H1 (cell line): ENCODE data around the gene VASN. TPM values are rescaled to one million over a fixed set of nuclear protein-coding genes. Genes with fewer than 3 reads are reported as not detected.

ENCODE experiments used
- CTCF ChIA-PET: fragments of 300-600 bp; sonication (Branson Sonifier 250); formaldehyde crosslinking; loops from one replicate; lab custom pipeline; 2021; ENCODE audit not compliant: partially characterized antibody; lab: Charles Lee
- POLR2A ChIA-PET: fragments of 300-600 bp; sonication (Branson Sonifier 250); formaldehyde crosslinking; loops from one replicate; lab custom pipeline; 2021; ENCODE audit warnings: inconsistent platforms; ENCODE audit not compliant: partially characterized antibody; lab: Charles Lee
- DNase-seq, 2 experiments: peaks; one replicate each; pipeline versions ENCODE4 v3.0.0 to v3.0.0-alpha.2; 2010 to 2022; ENCODE audit warnings: low spot score in 2 of 2, low read depth in 1 of 2, mixed read lengths in 1 of 2
- FAIRE-seq: peaks from 2 replicates; lab custom pipeline; 2011; peaks lifted over from hg19 to GRCh38; lab: Jason Lieb, UNC
- H2AFZ ChIP-seq: 2 replicates; pipeline ENCODE4 v1.8.1; 2012; ENCODE audit warnings: low read length, inconsistent platforms
- H2AK5ac ChIP-seq: 2 replicates; pipeline ENCODE4 v1.6.1; 2013; ENCODE audit warnings: low read depth, low read length
- H2BK120ac ChIP-seq: replicated peaks from 2 replicates; pipeline ENCODE3; 2013; ENCODE audit warnings: low read depth, low read length, inconsistent platforms
- H2BK12ac ChIP-seq: 2 replicates; pipeline ENCODE4 v1.6.1; 2013; ENCODE audit warnings: low read depth, low read length
- H2BK15ac ChIP-seq: 2 replicates; pipeline ENCODE4 v1.6.1; 2013; ENCODE audit warnings: low read length
- H2BK20ac ChIP-seq: 2 replicates; pipeline ENCODE4 v1.6.1; 2013; ENCODE audit warnings: low read length
- H2BK5ac ChIP-seq: 2 replicates; pipeline ENCODE4 v1.6.1; 2013; ENCODE audit warnings: low read depth, low read length
- H3K14ac ChIP-seq: 2 replicates; pipeline ENCODE4 v1.6.1; 2013; ENCODE audit warnings: inconsistent platforms; ENCODE audit not compliant: insufficient read length
- H3K18ac ChIP-seq: 2 replicates; pipeline ENCODE4 v1.6.1; 2013; ENCODE audit warnings: low read length; ENCODE audit errors: extremely low read depth
- H3K23ac ChIP-seq: 2 replicates; pipeline ENCODE4 v1.6.1; 2013; ENCODE audit warnings: inconsistent platforms; ENCODE audit not compliant: insufficient read length
- H3K23me2 ChIP-seq: 2 replicates; pipeline ENCODE4 v1.6.1; 2013; ENCODE audit warnings: low read depth, low read length
- H3K27ac ChIP-seq: 2 replicates; pipeline ENCODE4 v1.6.1; 2011; ENCODE audit warnings: low read depth, low read length, inconsistent platforms
- H3K27me3 ChIP-seq, 4 experiments: replicated peaks in 1 of 4; 1 replicate in 1 of 4; 2 replicates in 3 of 4; pipeline versions ENCODE4 v1.6.1 to v1.8.1; 2011 to 2013; ENCODE audit warnings: low read length in 3 of 4, mild to moderate bottlenecking in 3 of 4, inconsistent platforms in 2 of 4, mixed read lengths in 2 of 4, moderate library complexity in 1 of 4; ENCODE audit not compliant: control insufficient read depth in 3 of 4, insufficient read depth in 3 of 4; ENCODE audit errors: extremely low read depth in 1 of 4
- H3K36me3 ChIP-seq, 4 experiments: 2 replicates each; pipeline versions ENCODE4 v1.6.1 to v1.8.1; 2011 to 2013; ENCODE audit warnings: mild to moderate bottlenecking in 4 of 4, low read length in 3 of 4, moderate library complexity in 2 of 4, control low read depth in 1 of 4, inconsistent platforms in 1 of 4; ENCODE audit not compliant: insufficient read depth in 4 of 4, control insufficient read depth in 2 of 4
- H3K4ac ChIP-seq: replicated peaks from 2 replicates; pipeline ENCODE3; 2013; ENCODE audit warnings: low read length, low read depth, mixed read lengths, inconsistent platforms; ENCODE audit not compliant: insufficient read length
- H3K4me1 ChIP-seq, 4 experiments: replicated peaks in 1 of 4; 1 replicate in 1 of 4; 2 replicates in 3 of 4; pipeline versions ENCODE4 v1.6.1 to v1.8.1; 2011 to 2013; ENCODE audit warnings: low read length in 3 of 4, inconsistent platforms in 2 of 4, mixed read lengths in 1 of 4; ENCODE audit not compliant: insufficient read depth in 4 of 4, control insufficient read depth in 3 of 4
- H3K4me2 ChIP-seq, 2 experiments: 2 replicates each; pipeline versions ENCODE4 v1.6.1 to v1.8.1; 2011 to 2013; ENCODE audit warnings: low read depth in 2 of 2, low read length in 2 of 2, control low read depth in 1 of 2, inconsistent platforms in 1 of 2, mild to moderate bottlenecking in 1 of 2; ENCODE audit not compliant: insufficient read depth in 1 of 2
- H3K4me3 ChIP-seq, 4 experiments: fragments of 200-600, 300-600 bp in 1 of 4; sonication (generic), shearing (Covaris generic), sonication (Bioruptor Twin) in 1 of 4; 2 replicates each; pipeline versions ENCODE4 v1.5.1 to v1.8.1; 2011 to 2016; ENCODE audit warnings: low read length in 4 of 4, low read depth in 3 of 4, control low read depth in 2 of 4, inconsistent platforms in 2 of 4, mild to moderate bottlenecking in 2 of 4, mixed read lengths in 1 of 4, moderate library complexity in 1 of 4; ENCODE audit not compliant: insufficient read depth in 2 of 4; ENCODE audit errors: extremely low read depth in 1 of 4
- H3K56ac ChIP-seq: replicated peaks from 2 replicates; pipeline ENCODE3; 2013; ENCODE audit warnings: low read depth, mild to moderate bottlenecking, mixed read lengths, low read length, inconsistent platforms; ENCODE audit not compliant: insufficient read length
- H3K79me1 ChIP-seq: 2 replicates; pipeline ENCODE4 v1.6.1; 2013; ENCODE audit warnings: low read depth, low read length, control low read depth
- H3K79me2 ChIP-seq, 2 experiments: 2 replicates each; pipeline versions ENCODE4 v1.6.1 to v1.8.1; 2012 to 2013; ENCODE audit warnings: low read length in 2 of 2, mild to moderate bottlenecking in 2 of 2, inconsistent platforms in 1 of 2; ENCODE audit not compliant: insufficient read depth in 2 of 2, control insufficient read depth in 1 of 2
- H3K9ac ChIP-seq, 4 experiments: replicated peaks in 1 of 4; 1 replicate in 1 of 4; 2 replicates in 3 of 4; pipeline versions ENCODE4 v1.6.1 to v1.8.1; 2011 to 2013; ENCODE audit warnings: low read depth in 3 of 4, low read length in 3 of 4, control low read depth in 2 of 4, mild to moderate bottlenecking in 2 of 4, moderate library complexity in 2 of 4, inconsistent platforms in 1 of 4; ENCODE audit errors: extremely low read depth in 1 of 4
- H3K9me3 ChIP-seq, 2 experiments: 2 replicates each; pipeline versions ENCODE4 v1.6.1 to v1.8.1; 2012 to 2013; ENCODE audit warnings: mild to moderate bottlenecking in 2 of 2, moderate library complexity in 2 of 2, control low read depth in 1 of 2, inconsistent platforms in 1 of 2, low read depth in 1 of 2, low read length in 1 of 2, mixed read lengths in 1 of 2; ENCODE audit not compliant: insufficient read depth in 2 of 2
- H4K20me1 ChIP-seq, 2 experiments: replicated peaks in 1 of 2; 2 replicates each; pipeline versions ENCODE3 to v1.8.1; 2011 to 2013; ENCODE audit warnings: inconsistent platforms in 2 of 2, low read length in 2 of 2, mild to moderate bottlenecking in 1 of 2; ENCODE audit not compliant: insufficient read depth in 2 of 2, control insufficient read depth in 1 of 2
- H4K5ac ChIP-seq: 2 replicates; pipeline ENCODE4 v1.6.1; 2013; ENCODE audit warnings: low read length, low read depth, mixed read lengths, inconsistent platforms; ENCODE audit not compliant: insufficient read length
- H4K8ac ChIP-seq: 2 replicates; pipeline ENCODE4 v1.8.0; 2013; ENCODE audit warnings: mild to moderate bottlenecking, moderate library complexity, low read length, inconsistent platforms; ENCODE audit not compliant: insufficient read depth; ENCODE audit errors: extremely low read depth
- H4K91ac ChIP-seq: replicated peaks from 2 replicates; pipeline ENCODE3; 2013; ENCODE audit warnings: low read length, mixed read lengths, inconsistent platforms; ENCODE audit not compliant: insufficient read length
- CTCF ChIP-seq, 3 experiments: IDR thresholded peaks; 1 replicate in 2 of 3; 2 replicates in 1 of 3; pipeline versions ENCODE4 v1.5.1 to v1.6.1; 2011; ENCODE audit warnings: low read length in 3 of 3, mild to moderate bottlenecking in 3 of 3, inconsistent platforms in 2 of 3, low read depth in 1 of 3, moderate library complexity in 1 of 3; ENCODE audit not compliant: insufficient read depth in 1 of 3; ENCODE audit errors: control extremely low read depth in 1 of 3
- HDAC6 ChIP-seq: IDR thresholded peaks from one replicate; pipeline ENCODE4 v1.7.1; 2012; ENCODE audit warnings: low read depth, mild to moderate bottlenecking, inconsistent platforms, low read length, moderate library complexity
- JUN ChIP-seq: IDR thresholded peaks from 2 replicates; pipeline ENCODE4 v1.6.1; 2011; ENCODE audit warnings: low read depth, mild to moderate bottlenecking, improper control_type of control experiment, low read length
- JUND ChIP-seq: IDR thresholded peaks from 2 replicates; pipeline ENCODE4 v1.6.1; 2011; ENCODE audit warnings: mild to moderate bottlenecking, improper control_type of control experiment, low read length
- RBBP5 ChIP-seq: IDR thresholded peaks from 2 replicates; pipeline ENCODE4 v1.7.1; 2012; ENCODE audit warnings: low read depth, mild to moderate bottlenecking, inconsistent platforms, low read length, moderate library complexity, borderline replicate concordance
- RXRA ChIP-seq: IDR thresholded peaks from 2 replicates; pipeline ENCODE4 v1.6.1; 2011; ENCODE audit warnings: low read depth, mild to moderate bottlenecking, low read length, moderate library complexity; ENCODE audit not compliant: insufficient read depth
- SAP30 ChIP-seq: fragments of 300-600 bp; sonication (generic); IDR thresholded peaks from 2 replicates; pipeline ENCODE4 v1.7.1; 2012; ENCODE audit warnings: low read length, moderate library complexity, mild to moderate bottlenecking, inconsistent platforms; ENCODE audit not compliant: insufficient read depth, insufficient replicate concordance
- SP4 ChIP-seq: IDR thresholded peaks from 2 replicates; pipeline ENCODE4 v1.6.1; 2012; ENCODE audit warnings: low read length, inconsistent platforms
- TEAD4 ChIP-seq: IDR thresholded peaks from 2 replicates; pipeline ENCODE4 v1.6.1; 2012; ENCODE audit warnings: low read depth, low read length, inconsistent platforms, mixed read lengths
- WGBS, 2 experiments: shearing (Covaris generic) in 1 of 2; methylation state at CpG; one replicate each; pipeline versions ENCODE4 v1.1.6 to v1.1.7; 2013 to 2015; ENCODE audit warnings: low lambda C conversion rate in 2 of 2, mixed read lengths in 2 of 2, inconsistent platforms in 1 of 2, low coverage in 1 of 2, missing lambda C conversion rate in 1 of 2; ENCODE audit not compliant: insufficient replicate concordance in 2 of 2, insufficient coverage in 1 of 2, insufficient read length in 1 of 2; ENCODE audit errors: extremely low coverage in 1 of 2, missing lambda C conversion rate in 1 of 2; 5-methylcytosine and 5-hydroxymethylcytosine counted together
- polyA plus RNA-seq, 7 experiments: library from polyadenylated mRNA; depleted of rRNA in 3 of 7; stranded (reverse) in 5 of 7; unstranded in 2 of 7; fragments of >200 nt in 5 of 7; fragments of 200-250 nt in 2 of 7; gene quantifications; 1 replicate in 5 of 7; 2 replicates in 1 of 7; 4 replicates in 1 of 7; pipeline versions ENCODE4 v1.2.1 to v1.2.3, GENCODE V29; 2011 to 2013; ENCODE audit warnings: missing spikeins in 2 of 7, mixed read lengths in 2 of 7
- total RNA-seq: library from RNA; stranded (reverse); fragmentation: NEBNext Ultra II Directional; extraction: Animal tissue kit (Norgen Biotek cat#: 25700); gene quantifications from 2 replicates; pipeline ENCODE4 v1.2.1, GENCODE V29; 2021

The VASN gene
- total and polyA plus RNA-seq, 2 of the 8 experiments (the other 6 are each of a cell fraction or from before 2014, with no cell fraction given) = 9.6 to 11.3 TPM

- Histone ChIP-seq H2BK15ac (peak within 1 kb of the TSS; percentile 90), H3K27me3 (no peaks in the 10 kb centered on the region), H2BK20ac (peak within 1 kb of the TSS; percentile 38; the same call in 1 of the 2 replicates), H3K36me3 (no peaks in the 10 kb centered on the region), H3K23ac (no peak within 1 kb of the TSS), H3K79me1 (peaks cover 5% of the 10 kb centered on the region; the same call in 1 of the 2 replicates), H3K56ac (peak within 1 kb of the TSS; percentile 93), H2AK5ac (peak within 1 kb of the TSS; percentile 47; the same call in 1 of the 2 replicates), H3K4me1 (peaks cover 0 to 5% (median 2%) of the 10 kb centered on the region in 4 experiments; a peak in 3 of 7 replicates), H3K27ac (peak within 1 kb of the TSS; percentile 99), H3K4me2 (peak within 1 kb of the TSS; percentile 88 to 94), H2BK12ac (peak within 1 kb of the TSS; percentile 96), H4K91ac (peak within 1 kb of the TSS; percentile 98), H4K8ac (peak within 1 kb of the TSS; percentile 99), H4K20me1 (peaks cover 0 to 7% of the 10 kb centered on the region in 2 experiments), H2BK120ac (peak within 1 kb of the TSS; percentile 33), H4K5ac (peak within 1 kb of the TSS; percentile 98), H2BK5ac (peak within 1 kb of the TSS; percentile 99), H2AFZ (peak within 1 kb of the TSS; percentile 100), H3K9me3 (no peaks in the 10 kb centered on the region), H3K79me2 (peaks cover 21 to 35% of the 10 kb centered on the region in 2 experiments), H3K18ac (peak within 1 kb of the TSS; percentile 98), H3K23me2 (peaks cover 8% of the 10 kb centered on the region), H3K4ac (peak within 1 kb of the TSS; percentile 49), H3K9ac (peak within 1 kb of the TSS; percentile 91 to 100 (median 95)), H3K14ac (no peak within 1 kb of the TSS), H3K4me3 (peak within 1 kb of the TSS; percentile 73 to 98 (median 86))
- no peak for FAIRE-seq
- 1% methylated on average over 67 of the region's 68 CpGs; no CpG with 5 or more reads in 1 of the 2 experiments for WGBS, 2 experiments
- POLR2A ChIA-PET = interaction anchor here (0.6 to 2.5 kb wide), 9 partner anchors 9 to 85 kb away, joined by 3 to 11 read pairs (median 3); partner anchors contain the start of gene CORO7
- CTCF ChIA-PET = interaction anchor here (1.8 kb wide), 1 partner anchor 172 kb away, joined by 3 read pairs; no protein-coding TSS in a partner anchor
- DNase-seq = peak; percentile 74 to 95
- TF ChIP-seq CTCF (IDR thresholded peaks at IDR 0.05; ENCODE audit: control extremely low read depth in 1 of 3, insufficient read depth in 1 of 3, low read depth in 1 of 3, low read length in 3 of 3) (no peak), TEAD4 (no peak), SP4 (peak; percentile 88; the same call in 1 of the 2 replicates), JUND (no peak), RXRA (no peak), RBBP5 (peak; percentile 91), HDAC6 (no peak), SAP30 (no peak), JUN (no peak)
Observed at GRCh38 chr16:4425378-4426020, 53.9 kb downstream of the VASN start, which contains the start of gene DNAJA3. TSS of gene DNAJA3 (plus strand) at chr16:4425868. CDS start at chr16:4425882, 14 bp downstream.
